Vagina (tissue), 2 donors: ENCODE measurements around the gene PTPRE.

Experiments used
- POLR2A ChIP-seq, 2 donors: fragments of 450-650 bp; IDR thresholded peaks; one replicate each; pipeline ENCODE4 v1.6.1; 2017; ENCODE audit warnings: antibody characterized with exemption in 2 of 2, mild to moderate bottlenecking in 2 of 2, moderate library complexity in 2 of 2
- POLR2AphosphoS5 ChIP-seq, 2 donors: sonication (generic); formaldehyde crosslinking; IDR thresholded peaks; one replicate each; pipeline ENCODE4 v1.9.0; 2017; ENCODE audit warnings: antibody characterized with exemption in 2 of 2, mild to moderate bottlenecking in 2 of 2, low read depth in 1 of 2; ENCODE audit not compliant: insufficient read depth in 1 of 2
- TF ChIP-seq, protein P1 (sequence below), 3 experiments: fragments of 450-650 bp in 2 of 3; fragments of 200-600 bp in 1 of 3; sonication (generic) in 1 of 3; IDR thresholded peaks; one replicate each; pipeline ENCODE4 v1.5.1; 2017 to 2019; ENCODE audit warnings: antibody characterized with exemption in 3 of 3, mild to moderate bottlenecking in 2 of 3, moderate library complexity in 2 of 3

DNA sequence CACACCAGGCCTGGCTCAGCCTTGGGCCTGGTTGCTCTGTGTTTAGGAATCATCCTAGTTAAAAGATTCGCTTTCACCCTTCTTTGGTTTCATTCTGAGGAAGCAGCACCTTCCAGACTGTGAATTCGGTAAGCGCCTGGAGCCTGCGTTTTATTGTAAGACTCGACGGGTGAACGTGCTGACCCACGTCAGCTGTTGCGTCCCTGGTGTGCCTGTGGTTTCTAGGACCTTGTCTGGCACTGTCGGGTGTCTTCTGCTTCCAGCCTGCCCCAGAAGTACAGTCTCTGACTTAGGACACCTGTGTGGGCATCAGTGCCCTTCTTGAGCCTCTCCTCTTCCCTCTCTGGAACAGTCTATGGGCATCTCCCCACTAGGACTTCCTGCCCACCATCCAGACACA, 193.0 kb downstream of the PTPRE start:
- TF ChIP-seq, protein P1, sequence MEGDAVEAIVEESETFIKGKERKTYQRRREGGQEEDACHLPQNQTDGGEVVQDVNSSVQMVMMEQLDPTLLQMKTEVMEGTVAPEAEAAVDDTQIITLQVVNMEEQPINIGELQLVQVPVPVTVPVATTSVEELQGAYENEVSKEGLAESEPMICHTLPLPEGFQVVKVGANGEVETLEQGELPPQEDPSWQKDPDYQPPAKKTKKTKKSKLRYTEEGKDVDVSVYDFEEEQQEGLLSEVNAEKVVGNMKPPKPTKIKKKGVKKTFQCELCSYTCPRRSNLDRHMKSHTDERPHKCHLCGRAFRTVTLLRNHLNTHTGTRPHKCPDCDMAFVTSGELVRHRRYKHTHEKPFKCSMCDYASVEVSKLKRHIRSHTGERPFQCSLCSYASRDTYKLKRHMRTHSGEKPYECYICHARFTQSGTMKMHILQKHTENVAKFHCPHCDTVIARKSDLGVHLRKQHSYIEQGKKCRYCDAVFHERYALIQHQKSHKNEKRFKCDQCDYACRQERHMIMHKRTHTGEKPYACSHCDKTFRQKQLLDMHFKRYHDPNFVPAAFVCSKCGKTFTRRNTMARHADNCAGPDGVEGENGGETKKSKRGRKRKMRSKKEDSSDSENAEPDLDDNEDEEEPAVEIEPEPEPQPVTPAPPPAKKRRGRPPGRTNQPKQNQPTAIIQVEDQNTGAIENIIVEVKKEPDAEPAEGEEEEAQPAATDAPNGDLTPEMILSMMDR (IDR thresholded peaks at IDR 0.05) = no peak
- TF ChIP-seq POLR2A (IDR thresholded peaks at IDR 0.05) (no peak), POLR2AphosphoS5 (IDR thresholded peaks at IDR 0.05; ENCODE audit: insufficient read depth in 1 of 2, low read depth in 1 of 2) (no peak)
